ENCODE measurements around the gene CYB5R3.

Gene CYB5R3

DNA sequence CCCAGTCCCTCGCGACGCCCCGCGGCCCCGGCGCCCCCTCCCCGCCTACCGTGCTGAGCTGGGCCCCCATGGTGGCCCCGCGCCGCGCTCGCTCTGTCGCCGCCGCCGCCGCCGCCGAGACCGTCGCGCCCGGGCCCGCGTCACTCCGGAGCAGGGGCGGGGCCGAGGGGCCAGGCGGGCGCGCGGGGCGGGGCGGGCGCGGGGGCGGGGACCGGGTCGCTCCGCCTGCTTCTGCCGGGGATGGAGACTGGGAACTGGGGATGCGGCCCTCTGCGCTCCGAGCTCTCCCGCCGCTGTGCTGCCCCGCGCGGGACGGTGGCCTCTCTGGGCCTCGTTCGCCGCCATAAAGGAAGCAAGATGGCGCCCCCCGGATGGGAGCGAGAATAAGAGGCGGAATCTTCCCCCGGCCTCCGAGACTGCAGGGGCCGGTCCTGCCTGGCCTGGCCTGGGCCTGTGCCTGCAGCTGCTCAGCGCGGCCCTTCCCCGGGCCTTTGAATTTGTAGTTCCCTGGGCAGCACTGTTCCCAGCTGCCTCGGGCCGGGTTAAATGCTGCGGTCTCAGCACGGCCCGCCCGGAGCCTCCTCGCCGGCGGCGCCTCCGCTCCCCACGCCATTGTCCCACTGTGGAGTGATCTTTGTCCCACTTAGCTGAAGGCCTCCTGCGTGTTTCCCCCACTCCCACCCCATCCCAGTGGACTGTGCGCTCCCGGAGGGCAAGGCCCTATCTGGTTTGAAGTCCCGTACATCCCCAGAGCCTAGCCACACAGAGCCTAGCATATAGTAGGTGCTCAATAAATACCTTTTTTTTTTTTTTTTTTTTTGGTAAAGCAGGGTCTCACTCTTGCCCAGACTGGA, at the start of gene CYB5R3:
CYB5R3 (minus strand) TSS at position 147 of the 854 bp plus-strand sequence; CDS start at position 70, 77 bp downstream.
- no peak for DNase-seq (ENCODE audit: low read depth, low spot score)

DNA sequence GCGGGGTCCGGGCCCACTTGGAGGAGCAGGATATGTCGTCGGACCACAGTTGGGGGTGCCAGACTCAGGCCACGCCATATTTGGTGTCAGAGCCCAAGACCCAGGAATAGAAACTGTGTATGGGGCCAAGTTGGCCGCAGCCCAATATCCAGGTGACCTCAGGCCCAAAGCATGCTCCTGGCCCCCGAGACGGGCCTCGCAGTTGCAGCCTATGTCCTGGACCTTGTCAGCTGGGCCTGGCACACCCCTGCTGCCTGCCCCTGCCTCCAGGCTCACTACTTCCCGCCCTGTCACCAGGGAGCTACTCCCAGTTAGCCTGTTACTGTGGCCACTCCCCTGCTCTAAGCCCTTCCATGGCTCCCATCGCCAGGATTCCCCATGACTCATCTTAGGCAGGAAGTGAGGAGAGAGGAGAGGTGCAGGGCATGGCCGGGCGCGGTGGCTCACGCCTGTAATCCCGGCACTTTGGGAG, 48.4 kb upstream of the CYB5R3 start:
- peak; percentile 40 for DNase-seq (ENCODE audit: low read depth, low spot score)

DNA sequence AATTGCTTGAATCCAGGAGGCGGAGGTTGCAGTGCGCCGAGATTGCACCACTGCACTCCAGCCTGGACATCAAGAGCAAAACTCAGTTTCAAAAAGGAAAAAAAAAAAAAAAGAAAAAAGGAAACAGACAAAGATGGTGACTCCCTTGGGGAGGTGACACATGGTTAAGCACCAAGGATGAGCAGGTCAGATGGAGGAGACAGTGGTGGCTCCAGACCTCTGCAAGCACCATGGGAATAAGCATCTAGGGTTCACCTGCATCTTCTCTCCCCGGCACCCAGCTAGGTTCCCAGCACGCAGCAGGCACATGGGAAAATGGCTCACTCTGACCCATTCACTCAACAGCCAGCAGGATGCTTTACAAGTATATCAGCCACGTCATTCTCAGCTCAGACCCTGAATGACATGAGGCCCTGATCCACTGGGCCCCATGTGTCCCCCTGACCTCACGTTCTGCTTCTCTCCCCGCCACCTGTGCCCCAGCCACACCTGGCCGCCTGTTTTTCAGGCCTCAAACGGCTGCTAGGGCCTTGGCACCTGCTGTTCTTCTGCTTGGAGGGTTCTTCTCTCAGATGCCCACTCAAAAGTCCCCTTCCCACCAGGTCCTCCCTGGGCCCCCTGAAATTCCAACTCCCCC, 47.3 kb upstream of the CYB5R3 start:
- no peak for DNase-seq (ENCODE audit: low read depth, low spot score)

DNA sequence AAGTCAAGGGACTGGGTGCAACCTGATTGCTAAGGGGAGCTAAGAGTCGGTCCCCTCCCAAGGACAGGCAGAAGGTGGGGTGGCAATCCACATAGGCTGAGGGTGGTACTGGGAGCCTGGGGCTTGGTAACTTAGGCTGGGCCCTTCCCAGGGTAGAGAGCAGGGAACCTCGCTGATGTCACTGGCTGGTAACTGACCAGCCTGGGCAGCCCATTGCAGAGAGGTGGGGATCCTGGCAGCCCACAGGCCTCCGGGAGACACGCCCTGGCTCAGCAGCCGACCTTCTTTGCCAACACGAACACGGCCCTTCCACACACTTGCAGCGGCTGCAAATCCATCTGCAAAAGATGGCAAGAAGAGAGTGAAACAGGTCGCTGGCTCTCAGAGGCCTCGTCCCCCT, 46.1 kb upstream of the CYB5R3 start:
- DNase-seq (ENCODE audit: low read depth, low spot score), result no peak

DNA sequence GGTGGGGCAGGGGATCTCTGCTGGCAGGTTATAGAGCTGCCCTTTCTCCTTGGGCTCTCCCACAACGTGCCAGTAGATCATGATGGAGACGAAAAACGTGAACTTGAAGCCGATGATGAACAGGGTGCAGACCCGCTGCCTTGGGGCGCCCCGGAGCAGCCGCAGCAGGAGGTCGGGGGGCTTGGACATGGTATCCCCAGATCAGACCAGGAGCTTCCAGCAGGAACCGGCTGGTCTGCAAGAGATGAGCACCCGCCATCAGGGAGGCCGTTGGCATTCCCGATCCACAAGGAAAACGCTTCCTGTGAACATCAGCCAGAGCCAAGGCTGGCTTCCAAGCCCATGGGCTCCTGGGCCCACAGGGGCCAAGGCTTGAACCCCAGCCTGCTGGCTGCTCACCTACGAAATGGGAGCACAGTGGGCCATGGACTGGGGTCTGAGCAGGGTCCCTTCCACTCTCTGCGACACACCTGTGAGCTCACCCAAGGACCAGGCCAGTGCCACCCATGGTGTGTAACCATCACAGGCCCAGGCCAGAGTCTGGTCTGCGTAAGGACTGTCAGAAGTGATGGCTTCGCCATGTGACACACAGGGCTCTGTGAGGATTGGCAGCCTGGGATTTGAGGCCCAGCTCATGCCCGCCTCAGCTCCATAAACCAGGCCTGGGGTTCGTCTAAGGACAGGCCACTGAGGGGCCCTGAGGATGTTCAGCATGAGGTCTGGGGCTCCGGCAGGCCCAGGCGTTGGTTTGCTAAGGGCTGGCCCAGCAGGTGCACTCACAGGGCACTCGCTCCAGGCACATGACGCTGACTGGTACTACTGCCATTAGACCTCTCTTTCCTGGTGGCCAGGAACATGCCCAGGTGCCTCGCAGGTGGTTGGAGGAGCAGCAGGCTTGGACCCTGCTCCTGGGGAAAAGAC, 44.8 kb upstream of the CYB5R3 start:
- no peak for DNase-seq (ENCODE audit: low read depth, low spot score)

DNA sequence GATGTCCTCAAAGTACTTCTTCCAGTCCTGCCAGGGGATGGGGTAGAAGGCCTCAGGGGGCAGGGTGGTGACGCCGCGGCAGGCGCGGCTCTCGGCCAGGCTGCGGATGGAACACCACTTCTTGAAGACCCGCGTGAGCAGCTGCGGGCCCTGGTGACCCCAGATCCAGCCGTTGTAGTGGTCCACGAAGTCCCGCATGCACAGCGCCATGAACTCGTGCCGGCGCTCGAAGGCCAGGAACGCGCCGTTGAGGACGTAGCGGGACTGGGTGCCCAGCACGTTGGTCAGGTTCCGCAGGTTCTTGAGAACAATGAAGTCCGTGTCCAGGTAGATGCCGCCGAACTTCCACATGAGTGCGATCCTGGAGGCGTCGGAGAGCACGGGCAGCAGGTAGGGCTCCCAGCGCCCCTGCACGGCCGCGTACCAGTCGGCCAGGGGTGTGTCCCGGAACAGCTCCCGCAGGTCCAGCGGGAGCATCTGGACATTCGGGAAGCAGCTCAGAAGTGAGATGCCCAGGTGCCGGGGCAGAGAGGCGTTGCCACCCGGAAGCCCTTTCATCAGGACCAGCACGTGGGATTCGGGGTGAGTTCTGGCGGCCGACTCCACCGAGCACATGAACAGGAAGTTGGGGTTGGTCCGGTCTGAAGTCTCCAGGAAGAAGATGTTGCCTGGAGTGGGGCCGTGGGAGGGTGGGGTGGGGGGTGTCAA, 44.0 kb upstream of the CYB5R3 start:
- no peak for DNase-seq (ENCODE audit: low read depth, low spot score)

DNA sequence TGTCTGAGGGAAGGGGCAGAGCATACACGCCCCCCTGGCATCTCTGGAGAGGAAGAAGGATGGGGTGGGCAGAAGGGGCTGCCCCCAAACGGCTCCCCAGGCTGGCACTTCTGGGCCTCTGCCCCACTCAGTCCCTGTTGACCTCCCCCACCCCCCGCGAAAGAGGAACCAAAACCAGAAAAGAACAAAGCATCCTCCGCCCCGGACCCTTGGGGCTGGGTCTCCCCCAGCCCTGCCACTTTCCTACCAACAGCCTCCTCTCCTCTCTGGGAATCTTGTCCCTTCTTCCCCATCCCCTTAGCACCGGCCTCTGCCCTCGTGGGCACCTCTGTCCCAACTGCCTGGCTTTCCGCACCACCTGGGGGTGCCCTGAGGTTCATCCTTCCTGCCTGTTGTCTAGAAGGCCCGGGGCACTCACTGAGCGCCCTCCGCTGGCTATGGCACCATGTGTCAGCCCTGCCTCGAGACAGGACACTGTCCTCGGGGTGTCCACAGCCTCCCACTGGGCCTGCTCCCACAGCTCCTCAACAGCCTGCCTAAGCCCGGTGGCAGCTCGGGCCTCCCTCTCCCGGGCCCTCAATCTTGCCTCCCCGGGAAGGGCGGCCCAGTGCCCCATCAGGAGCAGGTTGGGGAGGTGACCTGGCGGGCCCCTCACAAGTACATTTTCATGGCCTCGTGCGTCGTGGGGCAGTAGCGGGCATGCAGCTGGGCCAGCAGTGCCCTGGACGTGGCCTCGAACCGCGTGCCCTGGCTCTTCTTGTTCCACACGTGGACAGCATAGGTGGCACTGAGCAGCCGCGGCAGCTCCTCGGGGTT, 43.3 kb upstream of the CYB5R3 start:
- no peak for DNase-seq (ENCODE audit: low read depth, low spot score)

DNA sequence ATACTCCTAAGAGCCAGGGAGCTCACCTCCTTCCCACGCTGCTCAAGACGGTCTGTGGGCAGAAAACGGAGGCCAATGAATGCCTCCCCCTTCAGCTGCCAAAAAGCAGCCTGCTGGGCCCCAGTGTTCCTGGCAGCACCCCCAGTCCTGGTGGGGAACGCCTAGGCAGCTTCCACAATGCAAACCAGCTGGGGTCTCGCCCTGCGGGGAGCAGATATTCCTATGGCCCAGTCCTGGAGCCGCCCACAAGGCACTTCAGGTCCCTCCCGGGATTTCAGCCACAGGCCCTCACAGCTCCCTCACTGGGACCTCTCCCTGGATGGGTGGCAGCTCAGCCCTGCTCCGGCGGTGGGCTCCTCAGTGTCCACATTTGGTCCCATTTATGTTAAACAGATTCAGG, 42.2 kb upstream of the CYB5R3 start:
- no peak for DNase-seq (ENCODE audit: low read depth, low spot score)

DNA sequence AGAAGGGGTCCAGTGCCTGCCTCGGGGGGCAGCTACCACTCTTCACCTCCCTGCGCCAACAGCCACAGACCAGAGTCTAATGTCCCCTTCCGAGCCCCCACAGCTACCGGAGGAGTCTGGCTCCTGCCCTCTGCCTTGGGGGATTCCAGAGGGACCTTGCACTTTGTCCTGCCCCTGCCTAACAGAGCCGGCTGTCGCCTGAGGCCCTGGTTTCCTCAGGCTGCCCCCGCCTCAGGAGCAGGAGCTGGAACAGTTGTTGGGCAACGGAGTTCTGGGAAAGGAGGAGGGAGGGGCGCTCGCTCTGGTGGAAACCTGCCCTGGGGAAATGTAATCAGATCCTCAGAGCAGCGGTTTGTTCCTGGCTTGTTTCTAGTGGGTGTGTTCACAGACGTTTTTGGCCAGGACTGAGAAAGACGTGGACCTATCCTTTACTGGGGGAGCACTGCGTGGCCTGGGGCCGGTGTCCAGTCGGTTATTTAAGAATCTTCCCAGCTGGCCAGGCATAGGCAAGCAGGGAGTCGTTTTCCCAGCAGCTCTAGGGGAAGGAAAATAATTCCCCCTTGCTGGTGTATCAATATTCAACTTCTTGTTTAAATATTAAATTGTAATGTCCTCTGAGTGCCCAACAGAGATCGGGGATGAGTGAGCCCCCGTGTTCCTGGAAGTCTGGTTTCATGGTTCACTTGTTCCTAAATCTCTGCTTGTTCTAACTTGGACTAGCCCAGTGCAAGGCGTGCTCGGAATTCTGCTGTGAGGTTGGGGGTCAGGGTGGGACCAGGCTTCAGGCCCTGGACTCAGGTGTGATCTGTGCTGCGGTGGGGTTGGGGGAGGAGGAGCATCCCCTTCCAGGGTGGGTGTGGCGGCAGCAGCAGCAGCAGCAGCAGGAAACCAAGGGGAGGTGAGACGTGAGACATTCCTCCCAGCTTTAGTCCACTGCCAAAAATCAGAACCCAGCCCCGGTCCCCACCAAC, 39.3 kb upstream of the CYB5R3 start:
- peak; percentile 83 for DNase-seq (ENCODE audit: low read depth, low spot score)

DNA sequence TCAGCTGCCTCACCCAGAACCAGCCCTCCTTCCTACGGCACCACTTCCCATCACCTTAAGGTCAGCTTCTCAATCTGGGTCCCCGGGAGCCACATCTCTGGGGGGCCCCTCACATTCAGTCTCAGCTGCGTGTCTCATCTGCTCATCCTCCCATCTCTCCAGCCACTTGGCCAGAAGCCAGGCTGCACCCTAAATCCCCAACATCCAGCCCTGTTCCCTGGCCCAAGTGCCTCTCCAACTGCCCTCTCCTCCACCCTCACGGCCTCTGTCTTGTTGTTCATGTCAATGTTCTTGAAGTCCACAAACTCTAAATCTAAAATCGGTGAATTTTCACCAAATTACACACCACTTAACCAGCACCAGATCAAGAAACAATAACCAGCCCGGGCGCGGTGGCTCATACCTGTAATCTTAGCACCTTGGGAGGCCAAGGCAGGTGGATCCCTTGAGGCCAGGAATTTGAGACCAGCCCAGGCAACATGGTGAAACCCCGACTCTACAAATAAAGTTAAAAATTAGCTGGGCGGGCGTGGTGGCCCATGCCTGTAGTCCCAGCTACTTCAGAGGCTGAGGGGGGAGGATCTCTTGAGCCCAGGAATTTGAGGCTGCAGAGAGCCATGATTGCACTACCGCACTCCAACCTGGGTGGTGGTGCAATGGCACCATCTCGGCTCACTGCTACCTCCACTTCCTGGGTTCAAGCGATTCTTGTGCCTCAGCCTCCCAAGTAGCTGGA, 37.7 kb upstream of the CYB5R3 start:
- DNase-seq (ENCODE audit: low read depth, low spot score), result no peak

DNA sequence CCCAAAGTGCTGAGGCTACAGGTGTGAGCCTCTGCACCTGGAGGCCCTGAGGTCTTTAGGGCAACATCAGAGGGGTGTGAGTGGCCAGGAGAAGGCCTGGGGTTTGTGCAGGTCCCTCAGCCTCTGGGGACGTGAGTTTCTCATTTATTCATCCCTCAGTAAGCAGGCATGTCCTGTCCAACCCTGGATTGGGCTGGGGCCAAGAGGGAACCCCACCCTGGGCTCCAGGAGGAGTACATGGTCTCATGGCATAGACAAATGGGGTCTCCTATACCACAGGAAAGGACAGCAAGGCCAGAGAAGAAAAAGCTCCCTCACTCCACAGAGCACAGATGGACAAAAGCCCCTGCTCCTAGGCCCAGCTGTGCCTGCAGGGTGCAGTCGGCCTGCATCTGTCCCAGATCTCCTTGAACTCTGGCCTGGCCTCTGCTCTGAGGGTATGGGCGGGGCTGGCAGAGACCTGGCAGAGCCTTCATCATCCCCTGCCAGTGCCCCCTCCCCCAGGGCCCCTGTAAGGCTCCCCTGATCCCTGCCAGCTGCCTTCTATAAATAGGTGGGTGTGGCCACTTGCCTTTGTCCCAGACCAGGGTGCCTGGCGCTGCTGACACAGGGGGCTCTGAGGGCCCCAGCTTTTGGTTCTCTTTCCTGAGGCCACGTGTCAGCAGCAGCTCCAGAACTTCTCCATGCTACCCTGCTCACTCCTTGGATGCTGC, 36.9 kb upstream of the CYB5R3 start:
- no peak for DNase-seq (ENCODE audit: low read depth, low spot score)

DNA sequence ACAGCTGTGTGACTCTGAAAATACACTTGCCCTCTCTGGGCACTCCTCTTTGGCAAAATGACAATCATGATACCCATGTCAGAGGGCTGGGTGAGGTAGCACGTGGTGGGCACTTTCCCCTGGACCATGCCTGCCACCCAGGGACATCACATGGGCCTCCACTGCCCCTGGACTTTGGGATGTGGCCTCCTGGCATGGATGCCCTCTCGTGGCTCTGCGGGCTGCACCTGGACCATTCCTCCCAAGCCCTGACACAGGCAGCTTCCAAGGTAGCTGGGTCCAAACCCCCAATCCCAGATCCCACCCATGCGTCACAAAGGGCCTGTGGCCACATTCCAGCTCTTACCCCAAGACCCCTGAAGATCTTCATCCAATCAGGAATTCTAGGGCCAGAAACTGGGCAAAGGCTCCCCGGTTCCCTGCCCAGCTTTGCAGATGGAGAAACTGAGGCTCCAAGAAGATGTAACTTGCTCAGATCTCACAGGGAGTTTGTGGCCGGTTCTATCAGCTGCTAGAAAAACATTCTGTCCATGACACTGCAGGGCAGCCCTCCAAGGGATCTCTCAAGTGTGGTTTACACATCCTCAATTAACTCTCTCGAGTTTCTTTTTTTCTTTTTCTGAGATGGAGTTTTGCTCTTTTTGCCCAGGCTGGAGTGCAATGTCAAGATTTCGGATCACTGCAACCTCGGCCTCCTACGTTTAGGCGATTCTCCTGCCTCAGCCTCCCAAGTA, 35.4 kb upstream of the CYB5R3 start:
- DNase-seq (ENCODE audit: low read depth, low spot score), result no peak

DNA sequence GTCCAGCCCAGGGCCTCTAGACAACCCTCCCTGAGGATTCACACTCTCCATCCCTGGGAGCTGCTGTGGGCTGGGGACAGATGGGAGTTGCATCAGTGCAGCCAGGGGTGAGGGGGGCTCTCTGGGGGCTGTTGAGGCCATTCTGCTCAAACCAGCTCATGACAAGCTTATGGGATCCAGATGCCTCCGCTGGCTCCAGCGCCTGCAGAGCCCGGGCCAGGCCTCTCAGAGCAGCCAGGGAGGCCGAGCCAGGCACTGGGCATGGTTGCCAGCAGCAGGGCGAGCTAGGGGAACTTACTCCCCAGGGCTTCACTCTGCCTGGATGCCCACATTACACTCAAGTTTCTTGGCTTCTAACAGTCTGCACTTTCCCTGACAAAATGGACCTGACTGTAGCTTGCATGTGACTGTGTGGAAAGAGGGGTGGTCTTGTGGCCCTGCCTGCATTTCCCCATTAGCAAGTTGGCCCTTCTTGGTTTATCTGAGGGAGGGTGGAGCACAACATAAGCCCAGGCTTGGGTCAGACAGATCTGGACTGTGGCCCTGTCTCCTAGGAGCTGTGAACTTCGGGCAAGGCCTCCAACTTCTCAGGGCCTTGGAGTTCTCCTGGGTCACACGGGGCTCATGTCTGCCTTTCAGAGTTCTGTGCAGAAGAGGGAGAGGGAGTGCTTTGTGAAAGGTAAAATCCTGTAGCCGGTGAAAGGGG, 34.5 kb upstream of the CYB5R3 start:
- DNase-seq (ENCODE audit: low read depth, low spot score), result no peak

DNA sequence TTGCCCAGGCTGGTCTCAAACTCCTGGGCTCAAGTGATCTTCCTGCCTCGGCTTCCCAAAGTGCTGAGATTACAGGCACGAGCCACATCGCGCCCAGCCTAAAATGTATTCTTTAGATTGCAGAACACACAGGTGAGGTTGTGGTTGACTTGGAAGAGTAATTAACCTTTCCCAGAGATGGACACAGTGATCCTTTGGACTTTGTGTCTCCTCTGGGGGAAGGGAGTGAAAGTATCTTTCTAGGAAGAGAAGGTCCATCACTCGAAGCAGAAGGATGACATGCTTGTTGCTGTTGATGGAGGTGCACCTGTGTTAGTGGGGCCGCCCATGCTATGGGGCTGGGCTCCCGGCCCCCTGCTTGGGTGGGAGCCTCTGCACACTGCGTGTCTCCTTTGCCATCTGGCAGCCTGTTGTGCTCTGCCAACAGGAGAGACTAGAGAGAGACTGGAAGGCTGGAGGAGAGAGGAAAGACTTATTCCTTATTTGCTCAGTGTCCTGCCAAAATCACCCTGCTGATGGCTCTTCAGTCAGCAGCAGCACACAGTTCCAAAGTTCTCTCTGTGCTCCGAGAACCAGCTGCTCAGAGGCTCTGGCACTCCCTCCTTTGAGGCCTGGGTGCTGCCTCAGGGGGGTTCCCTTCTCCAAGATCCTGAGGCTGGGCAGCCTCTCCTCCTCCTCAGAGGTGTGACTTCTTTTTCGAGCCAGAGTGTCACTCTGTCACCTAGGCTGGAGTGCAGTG, 33.1 kb upstream of the CYB5R3 start:
- DNase-seq (ENCODE audit: low read depth, low spot score), result no peak

DNA sequence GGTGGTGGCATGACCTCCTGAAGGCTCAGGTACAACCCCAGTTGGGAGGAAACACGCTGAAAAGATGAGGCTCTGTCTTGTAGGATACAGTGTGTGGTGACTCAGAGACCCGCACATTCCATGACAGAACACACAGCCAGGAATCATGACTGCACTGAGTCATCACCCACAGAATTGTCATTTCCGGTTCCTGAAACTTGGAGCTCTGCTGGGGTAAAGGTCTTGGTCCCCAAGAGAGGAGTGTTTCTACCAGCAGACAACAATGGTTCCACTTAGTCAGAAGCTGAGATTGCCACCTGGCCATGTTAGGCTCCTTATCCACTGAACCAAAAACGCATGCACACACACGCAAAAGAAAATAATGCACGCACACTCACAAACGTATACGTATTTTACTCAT, 31.5 kb upstream of the CYB5R3 start:
- DNase-seq (ENCODE audit: low read depth, low spot score), result peak; percentile 60

DNA sequence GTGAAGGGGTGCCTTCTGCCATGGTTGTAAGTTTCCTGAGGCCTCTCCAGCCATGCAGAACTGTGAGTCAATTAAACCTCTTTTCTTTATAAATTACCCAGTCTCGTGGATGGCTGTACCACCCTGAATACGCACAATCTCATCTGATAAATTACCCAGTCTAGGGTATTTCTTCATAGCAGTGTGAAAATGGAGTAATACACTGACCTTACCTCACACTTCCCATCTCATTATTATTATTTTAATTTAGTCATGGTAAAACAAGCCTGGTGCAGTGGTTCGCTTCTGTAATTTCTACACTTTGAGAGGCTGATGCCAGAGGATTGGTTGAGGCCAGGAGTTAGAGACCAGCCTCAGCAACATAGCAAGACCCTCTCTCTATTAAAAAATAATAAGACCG, 30.5 kb upstream of the CYB5R3 start:
- no peak for DNase-seq (ENCODE audit: low read depth, low spot score)

Measured in brain pericyte (primary cell).